Thoracic aorta (tissue), 2 donors: ENCODE data around the gene CCR6. TPM values are rescaled to one million over a fixed set of nuclear protein-coding genes. Genes with fewer than 3 reads are reported as not detected.

ENCODE experiments used
- ATAC-seq: fragments of 150-250 bp; one replicate; pipeline ENCODE4 v1.8.0; 2017; ENCODE audit warnings: low read depth; ENCODE audit not compliant: insufficient number of reproducible peaks, low FRiP score
- DNase-seq: peaks from one replicate; pipeline ENCODE4 v3.0.0-alpha.2; 2020; ENCODE audit warnings: low spot score
- H3K27ac ChIP-seq, 2 donors: fragments of 200-600 bp; sonication (generic); 1 replicate in 1 of 2; 2 replicates in 1 of 2; pipeline ENCODE4 v1.5.1; 2016; ENCODE audit warnings: mild to moderate bottlenecking in 2 of 2, moderate library complexity in 2 of 2
- H3K27me3 ChIP-seq: fragments of 200-600 bp; sonication (generic); replicated peaks from 2 replicates; pipeline ENCODE4 v1.6.0; 2016; ENCODE audit warnings: mild to moderate bottlenecking; ENCODE audit not compliant: insufficient read depth
- H3K36me3 ChIP-seq: fragments of 200-600 bp; sonication (generic); one replicate; pipeline ENCODE4 v1.5.1; 2016
- H3K4me1 ChIP-seq, 2 donors: fragments of 200-600 bp; sonication (generic); 1 replicate in 1 of 2; 2 replicates in 1 of 2; pipeline versions ENCODE4 v1.5.1 to v1.6.0; 2016; ENCODE audit warnings: low read depth in 2 of 2, mild to moderate bottlenecking in 1 of 2; ENCODE audit not compliant: control insufficient read depth in 1 of 2
- H3K4me3 ChIP-seq: fragments of 200-600 bp; sonication (generic); 2 replicates; pipeline ENCODE4 v1.5.1; 2016; ENCODE audit warnings: mild to moderate bottlenecking
- H3K9me3 ChIP-seq: fragments of 200-600 bp; sonication (generic); 2 replicates; pipeline ENCODE4 v1.5.1; 2016
- total RNA-seq, 2 donors: library from RNA; depleted of rRNA; stranded (reverse); fragments of >200 nt; gene quantifications; one replicate each; pipeline versions ENCODE4 v1.1.0 to v1.2.3, GENCODE V29; 2016
- TF ChIP-seq, protein P1 (sequence below): fragments of 200-600 bp; sonication (generic); IDR thresholded peaks from one replicate; pipeline ENCODE4 v1.5.1; 2019; ENCODE audit warnings: antibody characterized with exemption

The CCR6 gene
- total RNA-seq, 2 donors from 2014 or later = not detected

DNA sequence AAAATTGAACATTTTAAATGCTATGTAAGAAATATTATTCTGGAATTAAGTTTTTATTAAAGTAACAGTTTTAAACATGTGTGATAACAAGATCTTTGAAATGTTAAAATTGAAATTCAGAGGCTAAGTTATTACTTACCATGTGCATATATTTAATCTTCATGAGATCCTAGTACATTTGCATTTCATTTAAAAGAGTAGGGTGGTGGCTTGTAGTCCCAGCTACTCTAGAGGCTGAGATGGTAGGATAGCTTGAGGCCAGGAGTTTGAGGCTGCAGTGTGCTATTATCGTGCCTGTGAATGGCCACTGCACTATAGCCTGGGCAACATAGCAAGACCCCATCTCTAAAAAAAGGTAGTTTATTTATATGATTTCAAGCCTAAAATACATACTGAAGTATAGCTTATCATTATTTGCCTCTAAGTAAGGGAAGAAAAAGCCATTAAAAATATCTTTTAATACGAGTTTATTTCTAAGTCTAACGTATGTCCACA, 3.0 kb downstream of the CCR6 start:
- TF ChIP-seq, protein P1, sequence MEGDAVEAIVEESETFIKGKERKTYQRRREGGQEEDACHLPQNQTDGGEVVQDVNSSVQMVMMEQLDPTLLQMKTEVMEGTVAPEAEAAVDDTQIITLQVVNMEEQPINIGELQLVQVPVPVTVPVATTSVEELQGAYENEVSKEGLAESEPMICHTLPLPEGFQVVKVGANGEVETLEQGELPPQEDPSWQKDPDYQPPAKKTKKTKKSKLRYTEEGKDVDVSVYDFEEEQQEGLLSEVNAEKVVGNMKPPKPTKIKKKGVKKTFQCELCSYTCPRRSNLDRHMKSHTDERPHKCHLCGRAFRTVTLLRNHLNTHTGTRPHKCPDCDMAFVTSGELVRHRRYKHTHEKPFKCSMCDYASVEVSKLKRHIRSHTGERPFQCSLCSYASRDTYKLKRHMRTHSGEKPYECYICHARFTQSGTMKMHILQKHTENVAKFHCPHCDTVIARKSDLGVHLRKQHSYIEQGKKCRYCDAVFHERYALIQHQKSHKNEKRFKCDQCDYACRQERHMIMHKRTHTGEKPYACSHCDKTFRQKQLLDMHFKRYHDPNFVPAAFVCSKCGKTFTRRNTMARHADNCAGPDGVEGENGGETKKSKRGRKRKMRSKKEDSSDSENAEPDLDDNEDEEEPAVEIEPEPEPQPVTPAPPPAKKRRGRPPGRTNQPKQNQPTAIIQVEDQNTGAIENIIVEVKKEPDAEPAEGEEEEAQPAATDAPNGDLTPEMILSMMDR = no peak
- Histone ChIP-seq H3K4me3 (no peak overlapping the region), H3K4me1 (no peaks in the 10 kb centered on the region), H3K27me3 (no peaks in the 10 kb centered on the region), H3K36me3 (no peaks in the 10 kb centered on the region), H3K9me3 (no peaks in the 10 kb centered on the region), H3K27ac (no peak overlapping the region)
- ATAC-seq = no peak
- no peak for DNase-seq

GRCh38 chr6:167127785-167128531, 5.1 kb downstream of the CCR6 start:
- Histone ChIP-seq H3K4me3 (no peak overlapping the region), H3K36me3 (no peaks in the 10 kb centered on the region), H3K27me3 (no peaks in the 10 kb centered on the region), H3K4me1 (no peaks in the 10 kb centered on the region), H3K27ac (no peak overlapping the region), H3K9me3 (no peaks in the 10 kb centered on the region)
- TF ChIP-seq, protein P1 = no peak
- ATAC-seq = no peak
- no peak for DNase-seq

DNA sequence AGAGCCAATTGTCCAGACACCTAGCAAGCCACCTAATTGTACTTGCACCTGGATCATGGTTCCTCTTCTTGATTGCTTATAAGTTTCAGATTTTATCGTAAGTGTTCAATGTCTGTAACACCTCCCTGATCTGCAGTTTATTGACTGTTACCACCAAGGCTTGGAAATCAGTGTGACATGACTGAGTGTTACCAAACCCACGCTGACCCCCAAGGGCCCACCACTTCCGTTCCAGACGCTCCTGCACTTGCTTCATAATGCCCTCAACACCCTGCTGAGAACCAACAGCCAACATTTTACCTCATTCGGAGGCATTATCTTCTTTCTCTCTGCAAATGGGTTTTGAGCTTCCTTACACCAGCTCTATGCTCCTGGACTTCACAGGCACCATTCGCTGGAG, 6.3 kb downstream of the CCR6 start:
- no peak overlapping the region for H3K4me3 ChIP-seq
- H3K27ac ChIP-seq = no peak overlapping the region
- ATAC-seq (no peak), DNase-seq (no peak)
- no peaks in the 10 kb centered on the region for H3K9me3 ChIP-seq
- no peaks in the 10 kb centered on the region for H3K36me3 ChIP-seq
- H3K4me1 ChIP-seq = no peaks in the 10 kb centered on the region
- H3K27me3 ChIP-seq = no peaks in the 10 kb centered on the region
- TF ChIP-seq, protein P1 = no peak

DNA sequence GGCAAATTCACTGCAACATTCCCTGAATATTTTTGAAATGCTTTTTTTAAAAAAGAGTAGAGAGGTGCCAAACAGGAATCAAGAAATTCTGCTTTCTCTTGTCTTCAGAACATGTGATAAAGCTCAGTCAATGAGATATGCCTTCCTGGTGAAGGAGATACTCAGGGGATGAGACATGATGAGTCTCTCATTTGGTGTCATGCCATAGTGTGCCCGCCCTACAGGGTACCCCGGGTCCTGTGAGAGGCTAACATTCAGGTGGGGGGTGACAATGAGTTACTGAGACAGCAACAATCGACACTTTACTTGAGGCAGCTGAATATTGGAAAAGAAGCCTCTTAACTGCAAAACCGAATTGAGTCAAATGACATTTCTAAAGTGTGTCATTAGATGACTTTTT, 6.7 kb downstream of the CCR6 start:
- Histone ChIP-seq H3K27ac (no peak overlapping the region), H3K27me3 (no peaks in the 10 kb centered on the region), H3K4me3 (no peak overlapping the region), H3K36me3 (no peaks in the 10 kb centered on the region), H3K4me1 (no peaks in the 10 kb centered on the region), H3K9me3 (no peaks in the 10 kb centered on the region)
- DNase-seq (no peak), ATAC-seq (no peak)
- TF ChIP-seq, protein P1 = no peak

- H3K9me3 ChIP-seq = no peaks in the 10 kb centered on the region
- H3K4me3 ChIP-seq = no peak overlapping the region
- no peaks in the 10 kb centered on the region for H3K36me3 ChIP-seq
- TF ChIP-seq, protein P1 = no peak
- DNase-seq (no peak), ATAC-seq (no peak)
- H3K4me1 ChIP-seq = no peaks in the 10 kb centered on the region
- H3K27ac ChIP-seq = no peak overlapping the region
- H3K27me3 ChIP-seq = no peaks in the 10 kb centered on the region
Observed at GRCh38 chr6:167130008-167130677, 7.2 kb downstream of the CCR6 start.
